ENCODE measurements around the gene GPR39.

The GPR39 gene

GRCh38 chr2:132446444-132446843, 29.8 kb downstream of the GPR39 start:
- no peak for DNase-seq (ENCODE audit: low read depth in 3 of 3)

DNA sequence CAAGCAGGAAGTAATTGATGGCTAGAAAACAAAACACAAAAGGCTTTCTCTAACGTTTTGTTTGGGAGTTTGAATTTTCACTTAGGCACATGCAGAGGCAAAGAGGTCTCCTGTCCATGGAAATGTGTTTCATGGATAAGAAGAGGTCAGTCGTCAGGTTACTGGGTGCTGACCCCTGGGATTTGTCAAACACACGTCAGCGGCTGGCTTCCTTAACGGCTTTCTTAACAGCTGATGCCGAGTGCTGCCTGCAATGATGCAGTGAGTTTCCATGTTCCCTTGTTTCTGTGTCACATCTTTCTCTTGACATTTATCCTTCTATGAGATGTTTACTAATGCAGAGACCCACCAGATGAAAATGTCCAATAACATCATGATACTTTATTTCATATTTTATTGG, 31.7 kb downstream of the GPR39 start:
- no peak for DNase-seq (ENCODE audit: low read depth in 3 of 3)

- no peak for DNase-seq (ENCODE audit: low read depth in 3 of 3)
These were observed 32.2 kb downstream of the GPR39 start for GRCh38 chr2:132448771-132449170.

DNA sequence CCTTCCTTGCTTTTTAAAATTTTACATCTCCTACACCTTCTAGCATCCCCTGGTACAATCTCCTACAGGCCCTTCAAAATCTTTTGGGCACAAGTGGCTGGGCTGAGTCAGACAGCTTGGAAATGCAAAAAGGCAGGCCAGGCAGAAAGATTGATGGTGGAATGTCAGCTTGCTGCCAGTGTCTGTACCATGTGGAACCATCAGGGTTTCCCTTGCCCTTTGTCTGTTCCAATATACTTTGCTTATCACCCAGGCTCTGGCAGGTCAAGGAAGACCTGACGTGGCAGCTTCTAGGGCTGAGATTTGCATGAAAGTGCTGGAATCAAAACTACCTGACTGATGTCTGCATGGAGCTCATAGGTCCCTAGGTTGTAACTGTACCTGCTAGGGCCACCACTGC, 33.3 kb downstream of the GPR39 start:
- no peak for DNase-seq (ENCODE audit: low read depth in 3 of 3)

DNA sequence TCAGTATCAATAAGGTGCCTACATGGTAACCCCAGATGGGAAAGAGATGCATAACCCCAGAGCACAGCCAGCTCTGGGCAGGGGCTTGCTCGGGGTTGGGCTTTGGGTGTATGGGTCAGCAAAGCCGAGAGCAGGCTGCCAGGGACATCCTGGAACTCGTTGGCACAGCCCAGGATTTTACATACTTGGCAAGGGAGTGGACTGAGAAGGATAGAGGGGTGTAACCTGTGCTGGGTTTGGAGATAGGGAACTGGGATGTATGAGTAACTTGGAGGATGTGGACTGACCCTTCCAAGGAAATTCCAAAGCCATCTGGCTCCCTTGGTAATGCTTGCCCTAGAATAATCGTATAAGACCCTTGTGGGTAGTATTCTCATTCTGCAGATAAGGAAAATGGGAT, 44.2 kb downstream of the GPR39 start:
- DNase-seq (ENCODE audit: low read depth in 3 of 3): no peak

- DNase-seq (ENCODE audit: low read depth in 3 of 3): no peak
These were observed 45.6 kb downstream of the GPR39 start for GRCh38 chr2:132462236-132462635.

- no peak for DNase-seq (ENCODE audit: low read depth in 3 of 3)
These were observed 47.1 kb downstream of the GPR39 start for GRCh38 chr2:132463719-132464118.

DNA sequence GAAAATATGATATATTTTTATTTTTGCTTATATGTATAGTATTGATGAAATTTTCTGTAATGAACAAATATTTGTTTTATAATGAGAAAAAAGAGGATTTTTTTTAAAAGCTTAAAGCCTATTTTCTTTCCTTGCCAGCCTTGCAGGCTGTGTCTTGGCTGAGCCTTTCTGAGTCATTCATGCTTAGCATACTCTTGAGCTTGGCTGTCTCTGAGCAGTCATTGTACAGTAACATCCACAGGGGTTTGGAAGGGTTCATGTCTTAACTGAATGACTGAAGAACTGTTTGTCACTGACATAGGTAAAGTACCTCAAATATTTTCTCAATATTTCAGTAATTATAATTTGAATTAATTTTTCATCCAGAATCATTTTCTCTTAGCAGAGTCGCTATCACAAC, 49.3 kb downstream of the GPR39 start:
- DNase-seq (ENCODE audit: low read depth in 3 of 3): no peak

DNA sequence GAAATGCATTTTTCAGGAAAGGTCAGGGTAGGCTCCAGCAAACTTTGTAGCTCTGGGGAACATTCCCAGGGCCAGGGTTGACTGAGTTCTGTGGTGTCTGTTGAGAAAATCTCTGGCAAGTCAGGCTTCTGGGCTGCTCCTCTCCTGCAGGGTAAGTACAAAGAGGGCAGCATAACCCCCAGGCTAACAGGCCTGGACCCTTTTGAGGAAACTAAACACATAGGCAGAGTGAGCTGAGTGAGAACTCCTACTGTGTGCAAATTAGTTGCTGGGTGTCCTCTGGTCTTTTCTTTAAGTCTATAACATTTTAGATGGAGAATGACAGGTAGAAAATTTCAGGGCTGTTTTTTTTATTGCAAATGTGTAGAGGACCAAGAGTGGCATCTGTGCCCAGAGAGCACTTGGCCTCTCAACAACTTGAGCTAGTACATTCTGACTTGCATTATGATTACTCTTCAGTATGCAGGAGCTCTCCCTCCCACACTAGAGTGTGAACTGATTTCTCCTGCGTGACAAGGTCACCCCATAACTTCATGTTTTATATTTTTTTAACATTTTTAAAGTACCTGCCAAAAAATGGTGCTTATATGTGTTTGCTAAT, 49.9 kb downstream of the GPR39 start:
- DNase-seq (ENCODE audit: low read depth in 3 of 3): no peak

DNA sequence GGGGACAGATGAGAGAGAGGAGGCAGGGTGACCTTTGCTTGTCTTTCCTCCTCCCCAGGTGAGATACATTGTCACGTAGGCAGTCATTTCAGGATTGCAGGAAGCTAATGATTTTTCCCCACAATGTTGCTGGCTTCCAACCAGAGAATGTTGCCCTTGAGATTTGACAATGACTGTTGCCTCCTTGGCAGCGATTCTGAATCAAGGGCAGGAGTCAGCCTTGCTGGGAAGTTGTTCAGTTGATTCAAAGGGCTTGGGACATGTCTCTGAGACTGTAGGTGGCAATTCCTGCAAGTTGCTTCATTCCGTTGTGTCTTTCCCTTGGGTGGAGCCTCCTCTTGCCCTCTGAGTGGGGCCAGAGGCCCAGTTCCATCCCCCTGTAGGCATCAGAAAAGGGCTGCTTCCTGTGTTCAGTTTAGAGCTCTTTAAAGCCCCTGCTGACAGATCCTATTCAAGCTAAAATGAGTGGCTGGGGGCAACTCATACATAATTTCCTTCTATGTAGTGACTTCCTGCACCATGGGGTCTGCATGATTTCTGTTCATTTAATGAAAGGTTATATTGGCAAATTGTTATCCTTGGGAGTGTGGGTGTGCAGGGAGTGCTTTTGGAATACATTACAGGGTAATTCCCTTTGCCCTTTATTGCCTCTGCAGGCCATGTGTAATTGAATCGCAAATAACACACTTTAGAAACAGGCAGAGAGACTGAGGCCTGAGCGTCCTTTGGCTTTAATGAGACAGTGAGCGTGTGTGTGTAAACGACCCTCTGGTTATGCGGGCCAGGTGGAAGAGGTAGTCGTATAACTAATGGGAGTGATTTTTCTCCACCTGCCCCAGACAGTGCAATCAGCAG, 52.4 kb downstream of the GPR39 start:
- no peak for DNase-seq (ENCODE audit: low read depth in 3 of 3)

DNA sequence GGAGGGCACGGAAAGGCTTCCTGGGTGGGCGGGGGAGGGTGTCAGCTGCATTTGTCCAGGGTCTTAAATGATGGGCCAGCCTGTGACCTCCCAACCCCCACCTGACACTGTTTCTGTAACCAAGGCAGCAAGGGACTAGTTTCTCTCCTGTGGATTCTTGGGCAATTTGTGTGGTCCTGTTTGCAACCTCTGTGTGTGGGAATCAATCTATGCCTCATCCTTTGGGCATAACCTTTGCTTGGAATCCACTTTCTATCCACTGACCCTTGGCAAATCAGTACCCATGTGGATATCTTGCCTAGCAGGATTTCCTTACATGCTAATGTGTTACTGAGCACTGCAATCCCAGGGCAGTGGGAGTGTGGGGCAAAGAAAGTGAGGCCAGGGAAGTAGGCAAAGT, 54.1 kb downstream of the GPR39 start:
- no peak for DNase-seq (ENCODE audit: low read depth in 3 of 3)

- DNase-seq (ENCODE audit: low read depth in 3 of 3): no peak
These were observed 56.7 kb downstream of the GPR39 start for GRCh38 chr2:132473174-132473883.

DNA sequence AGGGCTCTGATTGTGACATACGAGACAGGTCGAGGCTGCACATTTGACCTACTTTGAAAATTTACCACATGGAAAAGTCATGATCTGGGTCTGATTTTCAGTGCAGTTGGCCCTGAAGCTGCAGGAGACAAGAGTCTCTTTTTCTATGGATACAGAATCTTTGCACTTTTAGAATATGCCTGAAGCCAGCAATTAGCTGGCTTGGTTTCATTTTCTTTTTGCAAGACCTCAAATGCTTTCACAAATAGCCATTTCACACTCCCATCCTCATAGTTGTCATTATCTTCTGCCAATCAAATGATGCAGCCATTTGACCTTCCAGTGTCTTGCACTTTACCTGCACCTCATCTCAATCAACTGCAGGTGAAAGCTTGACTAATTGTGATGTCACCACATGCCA, 59.0 kb downstream of the GPR39 start:
- DNase-seq (ENCODE audit: low read depth in 3 of 3): no peak

- DNase-seq (ENCODE audit: low read depth in 3 of 3): no peak
These were observed 60.8 kb downstream of the GPR39 start for GRCh38 chr2:132477436-132477835.

- DNase-seq (ENCODE audit: low read depth in 3 of 3): no peak
These were observed 61.4 kb downstream of the GPR39 start for GRCh38 chr2:132477962-132478361.

DNA sequence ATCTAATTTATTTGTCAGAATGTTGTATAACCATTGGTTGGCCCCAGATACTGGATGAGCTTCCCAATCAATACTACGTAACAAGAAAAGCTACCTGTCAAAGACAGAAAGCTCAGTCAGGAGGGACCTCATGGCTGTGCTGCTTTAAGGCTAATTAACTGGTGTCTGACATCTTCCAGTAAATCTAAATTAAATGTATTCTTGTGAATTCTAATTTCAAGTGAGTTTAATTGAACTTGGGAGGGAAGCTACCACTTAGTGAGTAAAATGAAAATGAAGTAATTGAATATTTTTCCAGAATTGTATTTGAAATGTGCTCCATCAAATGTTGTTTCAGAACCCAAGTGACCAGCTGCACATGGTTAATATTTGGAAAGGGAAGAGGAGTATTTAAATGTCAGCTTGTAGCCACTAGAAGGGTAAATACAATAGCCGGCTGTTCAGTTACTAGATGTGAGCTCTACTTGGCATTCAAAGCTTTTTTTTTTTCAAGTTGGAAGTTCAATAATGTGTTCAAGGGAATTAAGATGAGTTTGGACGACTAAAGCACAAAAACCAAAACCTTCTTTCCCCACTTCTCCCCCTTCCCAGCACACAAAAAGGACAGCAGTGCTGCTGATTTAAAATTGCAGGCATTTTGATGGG, 62.0 kb downstream of the GPR39 start:
- no peak for DNase-seq (ENCODE audit: low read depth in 3 of 3)

GRCh38 chr2:132479155-132479554, 62.5 kb downstream of the GPR39 start:
- DNase-seq (ENCODE audit: low read depth in 3 of 3): no peak

DNA sequence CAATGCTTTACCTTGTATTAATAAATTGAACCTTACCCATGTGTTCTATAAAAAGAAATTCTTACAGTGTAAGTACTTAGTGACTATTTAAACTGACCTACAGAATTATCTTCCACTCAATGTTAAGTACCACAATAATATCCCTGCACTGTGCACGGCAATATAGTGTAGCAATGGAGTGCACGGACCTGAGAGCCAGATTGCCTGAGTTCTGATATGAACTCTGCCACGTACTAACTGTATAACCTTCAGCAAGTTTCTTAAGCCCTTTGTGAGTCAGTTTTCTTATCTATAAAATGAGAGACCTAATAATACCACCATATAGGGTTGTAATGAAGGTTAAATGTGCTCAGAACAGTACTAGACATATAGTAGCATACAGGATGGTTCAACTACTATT, 66.2 kb downstream of the GPR39 start:
- no peak for DNase-seq (ENCODE audit: low read depth in 3 of 3)

GRCh38 chr2:132484144-132484543, 67.5 kb downstream of the GPR39 start:
- DNase-seq (ENCODE audit: low read depth in 3 of 3): no peak

GRCh38 chr2:132488491-132488890, 71.9 kb downstream of the GPR39 start:
- no peak for DNase-seq (ENCODE audit: low read depth in 3 of 3)

- no peak for DNase-seq (ENCODE audit: low read depth in 3 of 3)
These were observed 72.5 kb downstream of the GPR39 start for GRCh38 chr2:132489150-132489549.

DNA sequence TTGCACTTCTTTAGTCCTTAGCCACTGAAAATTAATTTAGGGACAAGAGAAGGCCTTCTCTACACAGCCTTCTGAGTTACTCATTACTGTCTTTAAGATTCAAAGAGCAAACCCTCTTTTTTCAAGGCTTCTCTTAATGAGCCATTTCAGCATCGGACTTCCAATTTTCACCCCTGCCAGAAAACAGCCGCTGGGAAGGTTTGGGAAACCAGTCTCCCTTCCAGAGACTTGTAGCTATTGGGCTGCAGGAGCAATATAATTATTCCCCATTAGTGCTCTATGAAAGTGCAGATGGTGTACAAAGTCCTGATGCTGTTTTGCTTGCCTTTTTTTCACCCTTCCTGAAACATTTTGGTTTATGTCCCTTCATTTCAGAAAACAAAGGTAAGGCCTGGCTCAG, 79.3 kb downstream of the GPR39 start:
- DNase-seq (ENCODE audit: low read depth in 3 of 3): no peak
